ENCODE results near the gene RASAL2.

GRCh38 chr1:178489399-178489798 lies 395.5 kb downstream of the RASAL2 start:
- TF ChIP-seq, protein P1, sequence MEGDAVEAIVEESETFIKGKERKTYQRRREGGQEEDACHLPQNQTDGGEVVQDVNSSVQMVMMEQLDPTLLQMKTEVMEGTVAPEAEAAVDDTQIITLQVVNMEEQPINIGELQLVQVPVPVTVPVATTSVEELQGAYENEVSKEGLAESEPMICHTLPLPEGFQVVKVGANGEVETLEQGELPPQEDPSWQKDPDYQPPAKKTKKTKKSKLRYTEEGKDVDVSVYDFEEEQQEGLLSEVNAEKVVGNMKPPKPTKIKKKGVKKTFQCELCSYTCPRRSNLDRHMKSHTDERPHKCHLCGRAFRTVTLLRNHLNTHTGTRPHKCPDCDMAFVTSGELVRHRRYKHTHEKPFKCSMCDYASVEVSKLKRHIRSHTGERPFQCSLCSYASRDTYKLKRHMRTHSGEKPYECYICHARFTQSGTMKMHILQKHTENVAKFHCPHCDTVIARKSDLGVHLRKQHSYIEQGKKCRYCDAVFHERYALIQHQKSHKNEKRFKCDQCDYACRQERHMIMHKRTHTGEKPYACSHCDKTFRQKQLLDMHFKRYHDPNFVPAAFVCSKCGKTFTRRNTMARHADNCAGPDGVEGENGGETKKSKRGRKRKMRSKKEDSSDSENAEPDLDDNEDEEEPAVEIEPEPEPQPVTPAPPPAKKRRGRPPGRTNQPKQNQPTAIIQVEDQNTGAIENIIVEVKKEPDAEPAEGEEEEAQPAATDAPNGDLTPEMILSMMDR (IDR thresholded peaks at IDR 0.05; ENCODE audit: low read depth, low read length) = no peak
- TF ChIP-seq EZH2phosphoT487 (IDR thresholded peaks at IDR 0.05; ENCODE audit: low read depth) = no peak
